ENCODE measurements around the gene NFIA.

The NFIA gene

DNA sequence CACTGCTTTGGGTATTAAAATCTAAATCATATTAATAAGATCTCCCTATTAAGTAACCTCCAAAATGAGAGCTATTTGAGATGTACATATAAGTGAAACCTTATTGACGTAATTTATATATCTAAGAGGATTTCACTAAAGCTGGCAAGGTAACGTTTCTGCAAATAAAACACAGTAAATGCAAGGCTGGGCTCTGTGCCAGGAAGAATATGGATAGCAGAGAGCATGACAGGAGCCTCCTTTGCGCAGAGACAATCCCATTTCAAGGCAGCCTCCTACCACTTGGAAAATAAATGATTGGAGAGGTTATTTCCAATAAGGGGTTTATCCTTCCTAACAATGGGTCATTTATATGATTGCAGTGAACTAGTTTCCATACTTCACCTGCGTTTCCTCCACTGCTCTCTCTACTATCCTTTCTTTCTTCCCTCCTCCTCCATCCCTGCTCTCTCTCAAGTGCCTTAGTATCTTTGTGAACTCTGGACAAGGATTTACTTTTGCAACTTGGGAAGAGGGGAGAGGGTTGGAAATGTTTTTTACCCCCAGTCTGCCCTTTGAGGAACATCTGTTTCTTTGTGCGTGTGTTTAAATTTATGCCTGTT is 3.0 kb upstream of the NFIA start:
- H3K9ac ChIP-seq (ENCODE audit: low read length) = no peak overlapping the region
- no peak overlapping the region for H2AFZ ChIP-seq (ENCODE audit: low read length)
- TF ChIP-seq EZH2 (optimal IDR thresholded peaks at IDR 0.05; ENCODE audit: low read depth, low read length) = no peak
- TF ChIP-seq EZH2phosphoT487 (IDR thresholded peaks at IDR 0.05; ENCODE audit: low read length) = no peak
- TF ChIP-seq, protein P1, sequence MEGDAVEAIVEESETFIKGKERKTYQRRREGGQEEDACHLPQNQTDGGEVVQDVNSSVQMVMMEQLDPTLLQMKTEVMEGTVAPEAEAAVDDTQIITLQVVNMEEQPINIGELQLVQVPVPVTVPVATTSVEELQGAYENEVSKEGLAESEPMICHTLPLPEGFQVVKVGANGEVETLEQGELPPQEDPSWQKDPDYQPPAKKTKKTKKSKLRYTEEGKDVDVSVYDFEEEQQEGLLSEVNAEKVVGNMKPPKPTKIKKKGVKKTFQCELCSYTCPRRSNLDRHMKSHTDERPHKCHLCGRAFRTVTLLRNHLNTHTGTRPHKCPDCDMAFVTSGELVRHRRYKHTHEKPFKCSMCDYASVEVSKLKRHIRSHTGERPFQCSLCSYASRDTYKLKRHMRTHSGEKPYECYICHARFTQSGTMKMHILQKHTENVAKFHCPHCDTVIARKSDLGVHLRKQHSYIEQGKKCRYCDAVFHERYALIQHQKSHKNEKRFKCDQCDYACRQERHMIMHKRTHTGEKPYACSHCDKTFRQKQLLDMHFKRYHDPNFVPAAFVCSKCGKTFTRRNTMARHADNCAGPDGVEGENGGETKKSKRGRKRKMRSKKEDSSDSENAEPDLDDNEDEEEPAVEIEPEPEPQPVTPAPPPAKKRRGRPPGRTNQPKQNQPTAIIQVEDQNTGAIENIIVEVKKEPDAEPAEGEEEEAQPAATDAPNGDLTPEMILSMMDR (IDR thresholded peaks at IDR 0.05; ENCODE audit: low read length) = no peak
- peaks cover 18% of the 10 kb centered on the region; the same call in 1 of the 2 replicates for H3K27me3 ChIP-seq (replicated peaks; ENCODE audit: insufficient read depth, low read length)
- no peak overlapping the region for H3K4me2 ChIP-seq (ENCODE audit: low read depth, low read length)
- no peak for DNase-seq
- H3K4me3 ChIP-seq (ENCODE audit: low read length) = no peak overlapping the region
- no peaks in the 10 kb centered on the region for H4K20me1 ChIP-seq (ENCODE audit: insufficient read depth, low read length)
- H3F3A ChIP-seq (ENCODE audit: insufficient read depth, low read length) = peaks cover 38% of the 10 kb centered on the region
- H3K79me2 ChIP-seq (ENCODE audit: low read length) = no peaks in the 10 kb centered on the region
- no peak overlapping the region for H3K27ac ChIP-seq (ENCODE audit: low read length)
- H3K36me3 ChIP-seq (replicated peaks; ENCODE audit: insufficient read depth, low read length) = no peaks in the 10 kb centered on the region
- no peaks in the 10 kb centered on the region for H3K9me3 ChIP-seq (replicated peaks; ENCODE audit: insufficient read depth, low read length)
- H3K9me2 ChIP-seq (replicated peaks; ENCODE audit: insufficient read depth, low read length) = no peaks in the 10 kb centered on the region
- peaks cover 11% of the 10 kb centered on the region for H3K4me1 ChIP-seq (ENCODE audit: low read length)

DNA sequence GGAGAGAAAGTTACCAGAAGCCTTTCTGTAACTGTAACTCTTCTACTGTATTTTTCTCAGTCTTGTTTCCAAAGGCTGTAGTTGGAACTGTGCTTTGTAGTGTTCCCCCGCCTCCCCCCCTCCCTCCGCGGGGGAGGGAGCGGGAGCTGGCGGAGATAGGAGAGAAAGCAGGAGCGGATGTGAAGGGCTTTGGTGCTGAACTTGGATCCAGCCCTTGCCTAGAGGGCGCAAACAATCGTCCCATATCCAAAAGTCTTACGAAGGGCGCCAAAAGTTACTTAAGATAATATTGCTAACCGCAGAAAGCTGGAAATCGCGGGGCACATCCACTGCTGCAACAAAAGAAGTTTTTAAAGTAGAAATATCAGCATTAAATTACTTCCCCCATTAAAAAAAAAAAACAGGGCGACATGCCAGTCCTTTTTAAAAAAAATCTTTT is 2.4 kb upstream of the NFIA start:
- Histone ChIP-seq H2AFZ (ENCODE audit: low read length) (no peak overlapping the region), H3K9ac (ENCODE audit: low read length) (no peak overlapping the region), H3K27ac (ENCODE audit: low read length) (no peak overlapping the region)

DNA sequence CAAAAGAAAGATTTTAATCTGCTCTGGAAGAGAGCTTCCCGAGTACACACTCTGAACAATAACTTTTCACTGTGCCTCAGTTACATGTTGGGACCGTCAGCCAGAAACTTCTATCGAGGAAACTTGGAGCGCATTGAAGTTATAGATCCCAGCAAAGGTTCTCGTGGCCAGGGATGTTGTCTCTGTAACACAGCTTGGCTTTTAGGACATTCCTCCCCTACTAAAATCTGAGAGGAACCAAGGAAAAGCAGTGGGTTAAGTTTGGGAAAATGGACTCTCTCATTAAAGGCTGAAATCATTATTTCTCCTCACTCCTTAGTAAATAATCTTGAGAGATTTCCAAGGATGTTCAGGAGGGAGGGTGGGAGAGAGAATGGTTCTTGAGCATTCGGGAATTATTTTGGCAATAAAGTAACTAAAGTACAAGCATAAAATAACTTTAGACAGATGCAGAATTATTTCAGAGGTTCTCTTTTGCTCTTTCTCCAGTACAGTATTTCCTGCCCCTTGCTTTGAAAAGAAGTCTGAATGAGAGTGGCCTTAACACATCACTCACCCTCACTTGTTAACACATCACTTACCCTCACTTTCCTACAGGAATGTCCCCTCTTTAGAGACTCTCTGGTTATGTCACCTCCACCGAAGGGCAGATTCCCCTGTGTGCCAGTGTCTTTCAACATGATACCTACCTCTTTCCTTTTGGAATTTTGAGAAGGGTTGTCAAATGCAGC is 1.8 kb upstream of the NFIA start:
- Histone ChIP-seq H3K4me3 (ENCODE audit: low read length) (no peak overlapping the region), H3K4me1 (ENCODE audit: low read length) (peaks cover 11% of the 10 kb centered on the region), H3K36me3 (replicated peaks; ENCODE audit: insufficient read depth, low read length) (no peaks in the 10 kb centered on the region), H3K9me3 (replicated peaks; ENCODE audit: insufficient read depth, low read length) (no peaks in the 10 kb centered on the region), H3K9ac (ENCODE audit: low read length) (no peak overlapping the region), H2AFZ (ENCODE audit: low read length) (no peak overlapping the region), H3K9me2 (replicated peaks; ENCODE audit: insufficient read depth, low read length) (no peaks in the 10 kb centered on the region), H3K27ac (ENCODE audit: low read length) (no peak overlapping the region), H3K79me2 (ENCODE audit: low read length) (no peaks in the 10 kb centered on the region), H4K20me1 (ENCODE audit: insufficient read depth, low read length) (no peaks in the 10 kb centered on the region), H3K4me2 (ENCODE audit: low read depth, low read length) (no peak overlapping the region), H3F3A (ENCODE audit: insufficient read depth, low read length) (peaks cover 38% of the 10 kb centered on the region), H3K27me3 (replicated peaks; ENCODE audit: insufficient read depth, low read length) (peaks cover 18% of the 10 kb centered on the region; the same call in 1 of the 2 replicates)
- no peak for DNase-seq
- no peak for TF ChIP-seq EZH2phosphoT487 (IDR thresholded peaks at IDR 0.05; ENCODE audit: low read length)
- TF ChIP-seq, protein P1 (IDR thresholded peaks at IDR 0.05; ENCODE audit: low read length) = no peak

More for the DNA sequence above, 2.4 kb upstream of the NFIA start:
- Histone ChIP-seq H3K9me3 (replicated peaks; ENCODE audit: insufficient read depth, low read length) (no peaks in the 10 kb centered on the region), H3K79me2 (ENCODE audit: low read length) (no peaks in the 10 kb centered on the region), H3K4me1 (ENCODE audit: low read length) (peaks cover 11% of the 10 kb centered on the region), H3K27me3 (replicated peaks; ENCODE audit: insufficient read depth, low read length) (peaks cover 18% of the 10 kb centered on the region; the same call in 1 of the 2 replicates), H3K9me2 (replicated peaks; ENCODE audit: insufficient read depth, low read length) (no peaks in the 10 kb centered on the region), H3K4me2 (ENCODE audit: low read depth, low read length) (no peak overlapping the region), H4K20me1 (ENCODE audit: insufficient read depth, low read length) (no peaks in the 10 kb centered on the region), H3K36me3 (replicated peaks; ENCODE audit: insufficient read depth, low read length) (no peaks in the 10 kb centered on the region), H3F3A (ENCODE audit: insufficient read depth, low read length) (peaks cover 38% of the 10 kb centered on the region), H3K4me3 (ENCODE audit: low read length) (no peak overlapping the region)
- TF ChIP-seq EZH2 (optimal IDR thresholded peaks at IDR 0.05; ENCODE audit: low read depth, low read length) (no peak), EZH2phosphoT487 (IDR thresholded peaks at IDR 0.05; ENCODE audit: low read length) (no peak)
- TF ChIP-seq, protein P1 (IDR thresholded peaks at IDR 0.05; ENCODE audit: low read length) = no peak
- DNase-seq = no peak
